MM.1S (cell line): ENCODE results near the gene UBE2E1.

Source experiments
- EZH2 ChIP-seq: fragments of 300-600 bp; sonication (generic); optimal IDR thresholded peaks from 2 replicates; pipeline ENCODE3; 2017; ENCODE audit warnings: low read depth, mild to moderate bottlenecking, antibody characterized with exemption, low read length, mixed read lengths
- TF ChIP-seq, protein P1 (sequence below): fragments of 300-600 bp; sonication (generic); IDR thresholded peaks from 2 replicates; pipeline ENCODE4 v1.5.1; 2016; ENCODE audit warnings: antibody characterized with exemption, low read length, mixed read lengths

- TF ChIP-seq, protein P1, sequence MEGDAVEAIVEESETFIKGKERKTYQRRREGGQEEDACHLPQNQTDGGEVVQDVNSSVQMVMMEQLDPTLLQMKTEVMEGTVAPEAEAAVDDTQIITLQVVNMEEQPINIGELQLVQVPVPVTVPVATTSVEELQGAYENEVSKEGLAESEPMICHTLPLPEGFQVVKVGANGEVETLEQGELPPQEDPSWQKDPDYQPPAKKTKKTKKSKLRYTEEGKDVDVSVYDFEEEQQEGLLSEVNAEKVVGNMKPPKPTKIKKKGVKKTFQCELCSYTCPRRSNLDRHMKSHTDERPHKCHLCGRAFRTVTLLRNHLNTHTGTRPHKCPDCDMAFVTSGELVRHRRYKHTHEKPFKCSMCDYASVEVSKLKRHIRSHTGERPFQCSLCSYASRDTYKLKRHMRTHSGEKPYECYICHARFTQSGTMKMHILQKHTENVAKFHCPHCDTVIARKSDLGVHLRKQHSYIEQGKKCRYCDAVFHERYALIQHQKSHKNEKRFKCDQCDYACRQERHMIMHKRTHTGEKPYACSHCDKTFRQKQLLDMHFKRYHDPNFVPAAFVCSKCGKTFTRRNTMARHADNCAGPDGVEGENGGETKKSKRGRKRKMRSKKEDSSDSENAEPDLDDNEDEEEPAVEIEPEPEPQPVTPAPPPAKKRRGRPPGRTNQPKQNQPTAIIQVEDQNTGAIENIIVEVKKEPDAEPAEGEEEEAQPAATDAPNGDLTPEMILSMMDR: no peak
- TF ChIP-seq EZH2: no peak
Observed at GRCh38 chr3:23798456-23798855, 7.3 kb upstream of the UBE2E1 start.
